ENCODE results near the gene HMGCLL1.

HMGCLL1 gene

GRCh38 chr6:55443238-55444134 is 135.5 kb downstream of the HMGCLL1 start:
- DNase-seq (ENCODE audit: low spot score) = no peak

- no peak for DNase-seq (ENCODE audit: low spot score)
These were observed 140.8 kb downstream of the HMGCLL1 start for GRCh38 chr6:55438203-55438602.

- DNase-seq (ENCODE audit: low spot score) = no peak
These were observed 141.9 kb downstream of the HMGCLL1 start for GRCh38 chr6:55437141-55437540.

DNA sequence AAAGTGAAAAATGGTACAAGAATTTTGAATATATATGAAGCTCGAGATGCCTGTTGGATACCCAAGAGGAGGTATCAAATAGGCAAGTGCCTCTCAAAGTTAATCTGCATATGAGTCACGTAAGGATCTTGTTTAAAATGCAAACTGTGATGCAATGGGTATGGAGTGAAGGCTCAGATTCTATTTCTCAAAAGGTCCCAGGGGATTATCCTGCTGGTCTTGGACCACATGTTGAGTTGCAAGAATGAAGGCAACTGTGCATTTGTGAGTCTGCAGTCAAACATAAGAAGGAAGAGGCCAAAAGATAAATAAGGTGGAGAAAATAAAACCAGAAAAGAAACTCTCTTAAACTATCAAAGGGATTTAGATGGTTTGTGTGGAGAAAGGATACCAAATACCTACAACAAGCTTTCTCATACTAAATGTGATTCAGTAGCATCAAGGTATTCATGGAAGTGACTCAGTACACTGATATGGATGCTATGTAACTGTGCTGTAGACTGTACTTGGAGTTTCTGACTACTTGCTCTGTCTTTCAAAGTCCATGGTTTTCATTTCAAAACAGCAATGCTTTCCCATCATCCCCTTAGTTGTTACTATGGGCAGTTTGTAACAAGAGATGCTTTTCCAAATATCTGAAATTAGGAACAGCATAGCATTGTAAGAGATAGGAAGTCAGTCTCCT is 145.4 kb downstream of the HMGCLL1 start:
- DNase-seq (ENCODE audit: low spot score) = no peak

DNA sequence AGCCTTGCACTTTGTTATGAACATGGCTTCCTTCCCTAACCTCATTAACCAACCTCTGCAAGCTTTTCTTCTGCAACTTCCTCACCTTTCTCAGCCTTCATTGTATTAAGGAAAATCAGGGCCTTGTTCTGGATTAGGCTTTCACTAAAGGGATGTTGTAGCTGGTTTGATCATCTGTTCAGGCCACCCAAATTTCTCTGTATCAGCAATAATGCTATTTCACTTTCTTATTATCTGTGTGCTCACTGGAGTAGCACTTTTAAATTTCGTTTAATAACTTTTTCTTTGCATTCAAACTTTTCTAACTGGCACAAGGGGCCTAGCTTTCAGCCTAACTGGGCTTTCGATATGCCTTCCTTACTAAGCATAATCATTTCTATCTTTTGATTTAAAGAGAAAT is 155.1 kb downstream of the HMGCLL1 start:
- no peak for DNase-seq (ENCODE audit: low spot score)

GRCh38 chr6:55410674-55411073 is 168.3 kb downstream of the HMGCLL1 start:
- no peak for DNase-seq (ENCODE audit: low spot score)

DNA sequence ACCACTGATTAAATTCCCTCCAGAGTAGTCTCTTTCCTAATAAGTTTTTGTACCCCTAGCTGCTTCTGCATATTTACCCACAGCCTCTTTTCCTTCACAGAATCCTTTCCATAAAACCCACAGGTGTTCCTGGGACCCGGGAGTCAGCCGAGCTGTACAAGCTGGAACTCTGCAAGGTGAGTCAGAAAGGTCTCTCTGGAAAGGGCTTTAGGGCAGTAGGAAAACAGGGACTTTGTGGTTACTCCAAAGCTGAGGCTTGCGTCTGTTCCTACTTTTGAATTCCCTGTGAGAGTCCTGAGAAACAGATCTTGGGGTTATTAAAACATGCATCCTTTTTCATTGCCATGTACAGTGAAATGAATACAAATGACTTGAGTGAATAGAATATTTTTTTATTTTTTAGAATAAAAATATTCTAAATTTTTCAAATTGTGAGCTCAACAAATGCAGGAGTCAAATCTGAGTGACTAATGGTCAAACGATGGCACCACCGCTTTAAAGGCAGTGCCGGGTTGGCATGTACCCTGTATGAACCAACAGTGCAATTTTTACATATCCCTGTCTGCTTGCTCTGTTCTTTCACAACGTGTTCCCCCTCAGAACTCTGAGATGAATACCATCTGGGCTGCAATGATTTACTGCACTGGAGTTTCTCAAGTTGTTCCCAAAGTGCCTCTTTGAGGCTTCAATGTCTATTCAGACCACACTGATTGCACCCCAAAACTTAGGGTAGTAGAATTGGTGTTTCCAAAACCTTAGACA is 173.3 kb downstream of the HMGCLL1 start:
- no peak for DNase-seq (ENCODE audit: low spot score)

DNA sequence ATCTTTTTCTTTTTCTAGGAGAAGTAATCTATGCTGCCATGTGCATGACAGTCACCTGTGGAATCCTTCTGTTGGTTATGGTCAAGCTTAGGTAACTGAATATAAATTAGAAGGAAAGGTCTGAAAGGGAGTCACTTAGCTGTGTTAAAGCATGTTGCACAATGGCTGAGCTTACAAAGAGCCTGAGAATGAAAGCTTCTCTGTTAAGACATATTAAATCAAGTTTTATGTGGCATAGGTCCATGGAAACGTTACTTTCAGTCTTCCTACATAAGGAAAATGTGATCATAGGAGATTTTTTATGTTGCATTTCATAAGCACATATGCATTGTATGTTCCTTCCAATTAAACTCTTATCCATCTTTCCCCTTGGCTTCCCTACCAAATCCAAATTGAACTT is 179.6 kb downstream of the HMGCLL1 start:
- DNase-seq (ENCODE audit: low spot score) = no peak

- DNase-seq (ENCODE audit: low spot score) = no peak
These were observed 181.0 kb downstream of the HMGCLL1 start for GRCh38 chr6:55397986-55398385.

GRCh38 chr6:55395871-55396270 is 183.1 kb downstream of the HMGCLL1 start:
- DNase-seq (ENCODE audit: low spot score) = no peak

DNA sequence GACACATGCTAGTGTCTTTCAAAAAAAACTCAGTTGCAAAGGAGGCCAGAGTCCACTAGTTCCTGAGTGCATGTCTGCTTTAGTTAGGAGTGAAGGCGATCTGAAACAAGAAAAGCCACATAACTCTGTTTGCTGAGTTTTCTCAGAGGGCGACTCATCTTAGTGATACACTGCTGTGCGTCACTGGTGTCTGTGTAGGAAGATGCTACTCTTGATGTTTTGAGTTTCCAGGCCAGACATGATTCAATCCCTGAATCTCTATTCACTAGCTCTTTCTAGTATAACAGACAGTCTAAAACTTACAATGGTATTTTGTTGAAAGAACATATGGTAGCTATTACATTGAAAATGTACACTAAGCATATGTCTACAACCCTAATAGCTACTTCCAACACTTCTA is 190.8 kb downstream of the HMGCLL1 start:
- DNase-seq (ENCODE audit: low spot score) = no peak
